HG03521 (cell line): ENCODE data around the gene DDX54.
"Not testable (repeated sequence)": the region's sequence is repeated elsewhere in the genome, so short reads cannot be mapped to it uniquely, and the experiment has no call there.

Experiments used
- ATAC-seq: cut with Tn5 transposase; IDR thresholded peaks from one replicate; pipeline ENCODE4 v1.9.1; 2021; ENCODE audit warnings: mild to moderate bottlenecking, moderate library complexity; ENCODE audit not compliant: unreplicated experiment

DDX54 gene

DNA sequence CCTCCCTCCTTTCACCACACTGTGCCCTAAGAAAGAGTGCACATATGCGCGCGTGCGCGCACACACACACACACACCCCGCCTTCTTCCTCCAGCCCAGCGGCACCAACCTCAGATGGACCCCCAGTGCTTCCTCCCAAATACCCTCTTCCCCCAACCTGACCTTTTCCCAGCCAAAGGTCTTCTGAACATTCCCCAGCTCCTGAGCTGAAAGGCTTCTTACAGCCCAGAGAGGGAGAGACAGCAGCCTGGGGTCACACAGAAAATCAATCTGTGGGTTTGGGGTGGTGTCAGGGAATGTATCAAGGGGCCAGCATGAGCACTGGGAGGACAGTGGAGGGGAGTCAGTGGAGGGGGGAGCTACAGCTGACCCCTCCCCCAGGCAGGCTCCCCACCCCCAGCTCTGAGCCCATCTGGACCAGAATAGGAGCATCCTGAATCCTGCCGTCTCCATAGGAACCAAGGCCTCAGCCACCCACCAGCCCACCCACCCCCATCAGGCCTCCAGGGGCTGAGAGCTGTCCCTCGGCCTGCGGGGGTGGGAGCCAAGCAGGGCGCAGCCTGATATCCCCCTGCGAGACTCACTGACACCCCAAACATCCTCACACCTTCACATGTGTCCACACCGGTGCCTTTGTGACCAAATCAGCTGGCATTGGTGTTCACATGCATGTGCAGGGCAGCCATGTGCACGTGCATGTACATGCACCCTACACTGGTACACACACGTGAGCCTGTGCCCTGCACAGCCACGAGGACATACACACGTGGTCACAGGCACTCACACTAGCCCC, 55.4 kb downstream of the DDX54 start:
- no peak for ATAC-seq

DNA sequence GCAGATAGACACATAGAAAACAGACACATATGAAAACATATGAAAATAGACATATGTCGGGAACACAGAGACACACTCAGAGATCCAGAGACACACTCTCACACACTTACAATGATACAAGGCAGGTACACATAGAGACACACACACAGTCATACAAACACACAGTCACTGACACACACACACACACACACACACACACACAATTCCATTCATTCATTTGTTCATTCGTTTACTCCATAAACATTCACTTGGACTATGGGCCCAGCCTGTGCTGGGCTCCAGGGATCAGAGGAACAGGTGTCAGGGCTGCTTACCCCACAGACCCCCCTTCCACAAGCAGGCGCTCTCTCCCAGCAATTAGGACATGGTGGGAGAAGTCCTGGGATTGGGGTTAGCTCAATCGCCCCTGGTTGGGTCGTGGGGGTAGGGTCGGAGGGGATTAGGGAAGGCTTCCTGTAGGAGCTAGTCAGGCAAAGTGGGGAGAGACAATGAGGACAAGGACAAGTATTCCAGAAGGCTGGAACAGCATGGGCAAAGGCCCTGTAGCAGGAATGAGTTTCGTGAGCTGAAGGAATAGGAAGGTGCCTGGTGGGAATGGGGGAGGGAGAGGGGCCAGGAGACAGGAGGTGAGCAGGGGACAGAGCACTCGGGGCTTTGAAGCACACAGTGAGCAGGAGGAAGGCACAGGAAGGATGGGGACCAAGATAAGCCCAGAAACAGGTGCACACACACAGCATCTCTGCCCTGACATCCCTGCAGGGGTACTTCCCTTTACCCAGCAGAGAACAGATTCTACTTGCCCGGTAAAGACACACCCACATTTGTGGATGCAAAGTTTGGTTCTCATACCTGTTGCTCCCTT, 56.2 kb downstream of the DDX54 start:
- no peak for ATAC-seq

DNA sequence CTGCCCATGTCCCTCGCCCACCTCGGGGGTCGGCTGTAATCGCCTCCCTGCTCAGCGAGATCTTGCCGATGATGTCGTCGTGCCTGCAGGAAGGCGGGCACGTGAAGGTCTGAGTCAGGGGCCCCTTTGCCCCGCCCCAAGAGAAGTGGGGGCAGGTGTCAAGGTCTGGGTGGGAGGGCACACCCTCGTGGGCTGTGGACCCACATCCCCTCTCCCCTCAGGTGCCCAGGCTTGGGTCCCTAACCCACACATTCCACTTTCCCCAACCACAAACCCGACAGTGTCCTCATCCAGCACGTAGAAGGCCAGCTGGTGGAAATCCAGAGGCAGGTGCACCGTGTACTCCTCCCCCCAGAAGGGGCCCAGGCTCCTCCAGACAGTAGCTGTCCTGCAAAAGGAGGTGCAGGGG, 57.5 kb downstream of the DDX54 start:
- ATAC-seq = no peak

DNA sequence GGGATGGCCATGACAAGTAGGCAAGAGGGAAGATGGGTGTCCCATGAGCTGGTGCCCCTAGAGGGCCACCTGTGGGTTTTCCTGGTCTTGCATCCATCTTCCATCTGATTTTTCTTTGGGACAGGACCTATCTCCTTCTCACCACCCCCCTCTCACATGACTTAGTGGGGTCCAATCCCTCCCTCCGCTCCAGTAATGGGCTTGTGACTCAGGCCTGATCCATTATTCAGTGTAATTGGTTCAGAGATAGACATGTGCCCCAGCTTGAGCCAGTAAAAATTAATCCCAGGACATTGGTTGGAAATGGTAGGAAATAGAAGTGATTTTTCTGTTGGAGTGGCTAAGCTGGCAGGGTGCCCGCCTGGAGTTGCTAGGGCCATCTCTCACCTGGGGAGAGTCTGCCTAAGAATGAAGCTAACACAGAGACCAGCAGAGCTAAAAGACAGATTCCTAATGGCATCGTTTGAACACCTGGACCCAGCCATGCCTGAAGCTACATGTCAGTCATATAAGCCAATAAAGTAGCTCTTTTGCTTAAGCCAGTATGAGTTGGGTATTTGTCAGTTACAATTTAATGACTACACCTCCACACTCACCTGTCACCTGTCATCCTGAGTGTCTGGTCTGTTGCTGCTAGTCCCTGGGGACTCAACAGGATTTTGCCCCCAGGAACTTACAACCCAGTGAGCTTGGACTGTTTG, 64.5 kb downstream of the DDX54 start:
- no peak for ATAC-seq

DNA sequence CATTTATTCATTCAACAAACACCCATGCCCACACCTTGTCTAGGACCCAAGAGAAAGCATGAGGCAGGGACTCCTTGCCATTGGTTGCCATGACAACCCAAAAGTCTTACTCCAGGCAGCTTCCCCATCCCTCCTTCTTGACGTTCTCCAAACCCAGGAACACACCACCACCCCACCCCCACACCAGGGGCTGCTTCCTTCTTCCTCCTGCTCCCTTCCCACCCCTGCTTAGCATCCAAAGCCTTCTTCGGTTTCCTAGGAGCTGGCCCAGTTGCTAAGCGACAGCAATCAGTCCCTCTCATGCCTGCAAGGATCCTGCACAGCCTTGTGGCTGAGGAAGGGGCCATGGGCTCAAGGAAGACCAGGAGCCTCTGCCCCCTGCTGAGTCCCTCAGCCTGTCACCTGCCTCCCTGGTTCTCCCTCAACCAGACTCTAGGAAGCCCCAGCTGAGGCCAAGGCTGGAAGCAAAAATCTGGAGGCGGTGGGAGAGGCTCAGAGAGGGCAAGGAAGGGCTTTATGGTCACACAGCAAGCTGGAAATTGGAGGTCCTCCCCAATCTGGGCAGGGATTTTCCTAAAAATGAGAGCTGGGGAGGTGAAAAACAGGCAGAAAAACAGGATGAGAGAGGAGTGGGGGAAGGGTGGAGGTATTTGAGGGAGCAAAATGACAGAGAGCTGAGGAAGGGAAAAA, 65.2 kb downstream of the DDX54 start:
- ATAC-seq = no peak

DNA sequence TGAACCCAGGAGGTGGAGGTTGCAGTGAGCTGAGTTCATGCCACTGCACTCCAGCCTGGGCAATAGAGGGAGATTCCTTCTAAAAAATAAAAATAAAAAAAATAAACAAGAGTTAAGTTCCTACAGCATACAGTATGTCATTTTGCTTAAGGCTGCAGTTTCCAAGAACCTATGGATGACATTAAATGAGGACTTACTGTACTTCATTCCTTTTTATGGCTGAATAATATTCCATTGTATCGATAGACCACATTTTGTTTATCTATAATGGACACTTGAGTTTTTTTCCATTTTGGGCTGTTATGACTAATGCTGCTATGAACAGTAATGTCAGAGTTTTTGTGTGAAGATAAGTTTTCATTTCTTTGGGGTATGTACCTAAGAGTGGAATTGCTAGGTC, 67.1 kb downstream of the DDX54 start:
- no peak for ATAC-seq

DNA sequence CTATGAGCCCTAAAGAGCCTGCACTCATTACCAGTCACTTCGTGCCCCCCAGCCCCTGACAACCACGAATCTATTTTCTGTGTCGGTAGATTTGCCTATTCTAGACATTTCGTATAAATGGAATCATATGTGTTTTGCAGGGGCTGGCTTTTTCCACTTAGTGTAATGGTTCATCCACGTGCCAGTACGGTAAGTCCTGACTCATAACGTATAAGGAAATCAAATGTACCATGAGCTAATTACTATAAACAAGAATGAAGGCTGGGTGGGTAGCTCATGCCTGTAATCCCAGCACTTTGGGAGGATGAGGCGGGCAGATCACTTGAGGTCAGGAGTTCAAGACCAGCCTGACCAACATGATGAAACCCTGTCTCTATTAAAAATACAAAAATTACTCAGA, 67.6 kb downstream of the DDX54 start:
- not testable (repeated sequence) for ATAC-seq

DNA sequence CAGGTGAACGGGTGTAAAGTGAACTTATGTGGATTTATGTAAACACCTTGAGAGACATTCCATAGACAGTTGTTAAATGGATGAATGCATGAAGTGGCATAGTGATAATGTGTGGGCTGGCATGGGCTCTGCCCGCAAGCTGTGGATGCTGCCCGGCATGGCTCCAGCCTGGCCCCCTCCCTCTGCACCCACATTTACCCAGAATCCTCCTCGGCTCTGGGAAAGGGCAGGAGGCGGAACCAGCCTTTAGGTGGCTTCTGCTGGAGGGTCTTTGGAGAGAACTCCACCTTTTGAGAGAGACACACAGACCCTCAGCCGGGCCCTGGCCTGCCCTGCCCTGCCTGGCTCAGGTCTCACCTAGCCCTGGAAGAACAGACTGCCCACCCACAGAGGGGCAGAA, 68.4 kb downstream of the DDX54 start:
- ATAC-seq = no peak

DNA sequence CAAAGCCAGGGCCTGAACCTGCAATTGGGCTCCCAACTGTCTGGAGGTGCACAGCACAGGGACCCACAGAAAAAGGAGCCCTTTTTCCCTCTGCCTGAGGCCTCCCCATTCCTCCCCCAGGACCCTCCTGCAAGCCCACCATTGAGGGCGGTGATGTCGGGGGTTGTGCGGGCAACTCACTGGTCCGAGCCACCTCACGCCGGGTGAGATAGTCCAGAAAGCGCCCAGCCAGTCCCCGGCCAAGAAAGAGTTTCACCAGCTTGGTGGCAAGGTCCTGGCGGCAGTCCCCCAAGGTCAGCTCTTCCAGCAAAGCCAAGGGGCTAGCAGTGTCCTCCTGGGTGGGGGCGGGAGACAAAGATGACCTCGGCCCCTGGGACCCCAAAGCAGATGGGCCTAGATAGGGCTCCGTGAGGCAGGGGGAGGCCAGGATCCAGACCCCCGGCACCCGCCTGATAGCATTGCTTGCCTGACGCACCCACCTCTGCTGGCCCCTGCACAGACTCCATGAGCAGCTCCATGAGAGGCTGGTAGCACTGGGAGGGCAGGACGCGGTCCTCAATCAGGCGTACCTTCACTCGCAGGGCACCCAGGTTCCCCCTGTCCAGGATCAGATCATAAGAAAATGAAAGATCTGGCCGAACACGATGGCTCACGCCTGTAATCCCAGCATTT, 69.7 kb downstream of the DDX54 start:
- ATAC-seq = no peak

DNA sequence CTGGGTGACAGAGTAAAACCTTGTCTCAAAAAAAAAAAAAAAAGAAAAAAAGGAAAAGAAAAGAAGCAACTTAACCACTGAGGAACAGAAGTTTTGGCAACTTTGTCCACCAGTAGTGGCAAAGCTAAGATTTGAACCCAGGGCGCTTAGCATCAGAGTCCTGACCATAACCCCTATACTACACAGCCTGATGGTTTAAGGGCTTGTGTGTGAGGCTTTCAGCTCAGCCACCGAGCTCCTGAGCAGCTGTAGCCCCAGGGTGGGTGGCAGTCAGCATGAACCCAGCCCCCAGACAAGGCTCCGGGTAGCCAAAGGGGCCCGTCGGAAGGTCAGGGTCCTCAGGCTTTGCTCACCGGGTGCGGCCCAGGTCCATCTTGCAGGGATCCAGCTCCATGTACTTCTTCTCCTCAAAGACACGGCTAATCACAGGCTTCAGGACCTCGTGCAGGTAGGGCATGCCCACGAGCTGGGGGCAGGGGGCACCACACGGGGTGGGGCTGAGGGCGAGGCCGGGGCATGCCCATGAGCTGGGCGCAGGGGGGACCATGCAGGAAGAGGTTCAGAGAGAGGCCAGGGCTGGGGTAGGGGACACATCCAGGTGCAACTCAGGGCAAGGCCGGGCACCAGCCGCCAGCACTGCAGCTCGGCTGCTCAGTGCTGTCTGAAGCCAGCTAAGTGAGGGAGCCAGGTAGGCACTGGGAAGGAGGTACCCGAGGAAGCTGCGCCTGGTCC, 70.7 kb downstream of the DDX54 start:
- no peak for ATAC-seq

DNA sequence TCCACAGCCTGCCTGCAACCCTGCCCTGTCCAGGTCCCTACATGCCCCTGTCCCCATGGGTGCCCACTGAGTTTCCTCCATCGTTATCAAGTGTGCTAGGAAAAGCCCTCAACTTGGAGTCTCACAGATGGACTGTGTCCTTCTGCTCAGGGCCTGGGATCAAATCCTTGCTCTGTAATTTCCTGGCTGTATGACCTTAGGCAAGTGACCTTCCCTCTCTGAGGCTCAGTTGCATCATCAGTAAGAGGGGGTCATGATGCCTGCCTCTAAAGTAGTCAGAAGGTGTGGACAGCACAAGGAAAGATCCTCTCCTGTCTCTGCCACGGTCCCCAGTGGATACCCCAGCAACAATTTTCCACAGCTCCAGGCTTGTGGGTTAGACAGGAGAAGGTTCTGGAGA, 71.9 kb downstream of the DDX54 start:
- no peak for ATAC-seq

DNA sequence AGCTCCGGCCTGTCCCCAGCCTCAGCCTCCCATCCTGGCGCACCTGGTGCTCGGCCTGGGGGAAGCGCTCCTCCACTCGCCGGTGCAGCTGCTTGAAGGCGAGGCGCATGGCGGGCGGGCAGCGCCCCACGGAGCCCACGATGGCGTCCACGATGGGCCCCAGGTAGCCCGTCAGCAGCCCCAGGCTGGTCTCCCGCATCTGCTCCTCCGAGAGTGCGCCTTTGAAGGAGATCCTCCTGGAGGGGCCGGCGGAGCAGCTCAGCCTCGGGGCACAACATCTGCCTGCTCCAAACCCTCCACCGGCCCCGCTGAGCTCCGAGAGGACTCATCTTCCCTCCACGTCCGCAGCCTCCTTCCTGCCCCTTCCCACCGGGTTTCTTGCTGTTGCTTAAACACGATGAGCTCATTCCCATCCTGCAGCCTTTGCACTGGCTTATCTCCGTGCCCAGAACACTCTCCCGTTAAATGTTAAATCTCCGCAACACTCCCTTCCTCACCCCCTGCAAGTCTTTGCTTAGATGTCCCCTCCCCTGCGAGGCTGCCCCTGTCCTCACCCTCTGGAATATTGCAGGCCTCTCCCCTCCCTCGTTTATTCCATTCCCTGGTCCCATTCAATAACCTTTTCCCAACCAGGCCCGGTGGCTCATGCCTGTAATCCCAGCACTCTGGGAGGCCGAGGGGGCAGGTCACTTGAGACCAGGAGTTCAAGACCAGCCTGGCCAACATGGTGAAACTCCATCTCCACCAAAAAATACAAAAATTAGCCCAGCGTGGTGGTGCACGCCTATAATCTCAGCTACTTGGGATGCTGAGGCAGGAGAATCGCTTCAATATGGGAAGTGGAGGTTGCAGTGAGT, 73.0 kb downstream of the DDX54 start:
- no peak for ATAC-seq

DNA sequence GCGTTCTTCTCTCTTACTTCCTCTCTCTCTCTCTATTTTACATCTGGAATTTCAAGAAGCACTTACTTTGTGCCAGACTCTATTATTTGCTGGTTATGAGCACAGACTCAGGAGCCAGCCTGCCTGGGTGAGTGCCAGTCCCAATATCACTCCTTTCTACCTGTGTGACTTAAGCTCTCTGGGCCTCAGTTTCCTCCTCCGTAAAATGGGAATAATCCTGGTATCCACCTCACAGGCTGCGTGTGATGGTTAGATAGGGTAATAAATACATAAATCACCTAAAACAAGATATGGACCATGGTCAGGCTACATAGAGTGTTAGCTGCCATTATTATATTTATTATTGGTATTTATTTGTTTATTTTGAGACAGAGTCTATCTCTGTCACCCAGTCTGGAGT, 74.0 kb downstream of the DDX54 start:
- no peak for ATAC-seq

DNA sequence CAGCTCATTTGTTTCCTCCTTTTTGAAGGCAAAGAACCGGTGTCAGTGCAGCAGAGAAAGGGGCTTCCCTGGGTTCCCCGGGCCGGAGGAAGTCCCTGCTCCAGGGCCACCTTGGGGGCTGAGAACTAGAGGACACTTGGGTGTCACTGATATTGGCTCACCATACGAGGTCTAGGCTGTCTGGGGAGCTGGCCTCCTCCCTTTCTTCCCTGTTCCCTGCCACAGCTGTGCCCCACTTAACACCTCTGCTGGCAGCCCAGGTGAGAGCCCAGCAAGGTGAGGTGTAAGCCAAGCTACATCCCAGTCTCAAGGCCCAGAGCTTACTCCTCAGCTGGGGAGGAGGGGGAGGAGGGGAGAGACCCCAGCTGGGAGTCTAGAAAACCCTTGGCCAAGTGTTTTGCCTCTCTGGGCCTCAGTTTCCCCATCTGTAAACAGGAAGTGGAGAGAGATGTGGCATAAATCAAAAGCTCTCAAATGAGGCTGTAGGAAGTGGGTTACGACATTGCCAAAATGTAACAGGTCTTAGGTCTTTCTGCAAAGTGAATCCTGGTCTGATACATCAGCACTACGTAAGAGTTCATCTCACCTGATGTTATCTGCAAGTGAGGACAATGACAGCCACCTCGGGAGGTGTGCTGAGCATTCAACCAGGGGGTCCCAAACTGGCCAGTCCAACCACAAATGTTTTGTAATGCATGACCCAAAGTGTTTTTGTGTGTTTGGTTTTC, 75.2 kb downstream of the DDX54 start:
- ATAC-seq = no peak

DNA sequence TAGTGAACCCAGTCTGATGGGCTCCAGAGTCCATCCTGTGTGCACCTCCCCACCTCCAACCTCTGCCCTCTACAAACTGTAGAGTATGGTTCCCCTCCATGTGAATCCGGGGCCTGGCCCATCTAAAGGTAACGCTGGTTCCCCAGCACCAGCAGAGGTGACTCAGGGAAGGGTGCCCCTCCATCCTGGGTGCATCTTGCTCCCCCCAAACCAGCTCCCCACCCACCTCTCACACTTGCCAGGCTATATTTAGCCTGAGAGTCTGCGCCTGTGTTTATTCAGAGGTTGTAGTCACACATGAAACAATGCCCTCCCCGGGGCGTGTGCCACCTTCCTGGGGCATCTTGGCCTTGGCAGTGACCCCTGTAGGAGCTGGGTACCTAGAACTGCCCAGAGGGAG, 75.9 kb downstream of the DDX54 start:
- ATAC-seq = no peak

DNA sequence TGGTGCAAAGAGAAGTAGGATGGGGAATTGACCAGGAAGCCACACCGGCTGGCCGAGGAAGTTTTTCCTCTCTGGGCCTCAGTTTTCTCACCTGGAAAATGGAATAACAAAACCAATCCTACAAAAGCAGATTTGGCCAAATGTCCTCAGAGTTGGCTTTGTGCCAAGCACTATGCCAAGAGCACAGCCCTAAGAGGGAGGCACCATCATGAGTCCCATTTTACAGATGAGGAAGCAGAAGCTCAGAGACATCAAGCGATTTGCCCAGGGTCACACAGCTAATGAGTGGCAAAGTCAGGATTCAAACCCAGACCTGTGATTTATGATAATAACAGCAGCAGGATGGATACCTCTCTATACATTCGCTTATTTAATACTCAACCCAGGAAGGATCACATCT, 77.0 kb downstream of the DDX54 start:
- ATAC-seq = no peak
